ENCODE data around the gene ARHGAP25. TPM values are rescaled to one million over a fixed set of nuclear protein-coding genes. Genes with fewer than 3 reads are reported as not detected.

ARHGAP25 gene, protein sequence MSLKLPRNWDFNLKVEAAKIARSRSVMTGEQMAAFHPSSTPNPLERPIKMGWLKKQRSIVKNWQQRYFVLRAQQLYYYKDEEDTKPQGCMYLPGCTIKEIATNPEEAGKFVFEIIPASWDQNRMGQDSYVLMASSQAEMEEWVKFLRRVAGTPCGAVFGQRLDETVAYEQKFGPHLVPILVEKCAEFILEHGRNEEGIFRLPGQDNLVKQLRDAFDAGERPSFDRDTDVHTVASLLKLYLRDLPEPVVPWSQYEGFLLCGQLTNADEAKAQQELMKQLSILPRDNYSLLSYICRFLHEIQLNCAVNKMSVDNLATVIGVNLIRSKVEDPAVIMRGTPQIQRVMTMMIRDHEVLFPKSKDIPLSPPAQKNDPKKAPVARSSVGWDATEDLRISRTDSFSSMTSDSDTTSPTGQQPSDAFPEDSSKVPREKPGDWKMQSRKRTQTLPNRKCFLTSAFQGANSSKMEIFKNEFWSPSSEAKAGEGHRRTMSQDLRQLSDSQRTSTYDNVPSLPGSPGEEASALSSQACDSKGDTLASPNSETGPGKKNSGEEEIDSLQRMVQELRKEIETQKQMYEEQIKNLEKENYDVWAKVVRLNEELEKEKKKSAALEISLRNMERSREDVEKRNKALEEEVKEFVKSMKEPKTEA
- total RNA-seq (10 to 100 TPM in 1 of 10 donors, 1 to 10 TPM in 9; 2.7 to 17.3 (median 5.2) TPM), polyA plus RNA-seq (1 to 10 TPM; 2.6 to 6.8 TPM)
- long read RNA-seq, donor 1, transcript ARHGAP25-203 (10 exons, 2,939 nt), result major isoform, 9 of 13 reads
- long read RNA-seq, donor 1, partial matches to known transcripts, result 1 of 13 reads
- long read RNA-seq, donor 1, other reads (novel, unspliced or antisense), result 3 of 13 reads
- long read RNA-seq, donor 2, partial matches to known transcripts, result 2 of 13 reads
- long read RNA-seq, donor 2, other reads (novel, unspliced or antisense), result 6 of 13 reads
- long read RNA-seq, donor 3, transcript ARHGAP25-203 (10 exons, 2,939 nt), result major isoform, 12 of 16 reads
- long read RNA-seq, donor 3, partial matches to known transcripts, result 1 of 16 reads
- long read RNA-seq, donor 3, other reads (novel, unspliced or antisense), result 3 of 16 reads

GRCh38 chr2:68734688-68735525 lies at the start of gene ARHGAP25:
Gene ARHGAP25 (plus strand): TSS chr2:68734811. CDS start chr2:68735200, 389 bp downstream.
- peak in 1 of 2 donors; percentile 22 for DNase-seq
- Histone ChIP-seq H3K27me3 (no peaks in the 10 kb centered on the region), H3K4me1 (peaks cover 0 to 54% (median 0%) of the 10 kb centered on the region in 9 donors), H3K9me3 (no peaks in the 10 kb centered on the region), H3K4me3 (peak within 1 kb of the TSS in 6 of 10 donors; percentile 14 to 58 (median 26)), H3K27ac (peak within 1 kb of the TSS in 4 of 10 donors; percentile 25 to 94 (median 48)), H3K36me3 (no peaks in the 10 kb centered on the region)
- ATAC-seq, result peak in 7 of 8 donors; percentile 25 to 60 (median 48)
- TF ChIP-seq, protein P1, sequence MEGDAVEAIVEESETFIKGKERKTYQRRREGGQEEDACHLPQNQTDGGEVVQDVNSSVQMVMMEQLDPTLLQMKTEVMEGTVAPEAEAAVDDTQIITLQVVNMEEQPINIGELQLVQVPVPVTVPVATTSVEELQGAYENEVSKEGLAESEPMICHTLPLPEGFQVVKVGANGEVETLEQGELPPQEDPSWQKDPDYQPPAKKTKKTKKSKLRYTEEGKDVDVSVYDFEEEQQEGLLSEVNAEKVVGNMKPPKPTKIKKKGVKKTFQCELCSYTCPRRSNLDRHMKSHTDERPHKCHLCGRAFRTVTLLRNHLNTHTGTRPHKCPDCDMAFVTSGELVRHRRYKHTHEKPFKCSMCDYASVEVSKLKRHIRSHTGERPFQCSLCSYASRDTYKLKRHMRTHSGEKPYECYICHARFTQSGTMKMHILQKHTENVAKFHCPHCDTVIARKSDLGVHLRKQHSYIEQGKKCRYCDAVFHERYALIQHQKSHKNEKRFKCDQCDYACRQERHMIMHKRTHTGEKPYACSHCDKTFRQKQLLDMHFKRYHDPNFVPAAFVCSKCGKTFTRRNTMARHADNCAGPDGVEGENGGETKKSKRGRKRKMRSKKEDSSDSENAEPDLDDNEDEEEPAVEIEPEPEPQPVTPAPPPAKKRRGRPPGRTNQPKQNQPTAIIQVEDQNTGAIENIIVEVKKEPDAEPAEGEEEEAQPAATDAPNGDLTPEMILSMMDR (IDR thresholded peaks at IDR 0.05), result no peak
- WGBS, 2 donors, result 77 to 83% methylated on average over 12 of the region's 12 CpGs
- intact Hi-C loops (cut with DNase I), result no loop called here

DNA sequence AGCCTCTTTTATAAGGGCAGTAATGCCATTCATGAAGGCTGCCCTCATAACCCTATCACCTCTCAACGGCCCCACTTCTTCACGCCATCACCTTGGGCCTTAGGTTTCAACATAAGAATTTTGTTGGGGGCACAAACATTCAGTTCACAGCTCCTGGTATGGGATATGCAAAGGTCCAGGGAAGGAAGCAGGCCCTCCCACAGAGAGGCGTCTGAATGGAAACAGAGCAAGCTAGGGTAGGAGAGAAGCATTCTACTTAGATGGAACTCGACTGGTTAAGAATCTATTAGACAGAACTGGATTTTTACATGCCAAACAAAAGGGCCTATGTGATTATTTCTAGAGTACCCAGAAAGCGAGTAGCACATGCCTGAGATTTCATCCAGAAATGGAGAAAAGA lies 48.4 kb upstream of the ARHGAP25 start:
- ATAC-seq, result no peak
- Histone ChIP-seq H3K4me1 (peaks cover 0 to 20% (median 0%) of the 10 kb centered on the region in 9 donors), H3K36me3 (no peaks in the 10 kb centered on the region), H3K27me3 (no peaks in the 10 kb centered on the region), H3K9me3 (no peaks in the 10 kb centered on the region), H3K27ac (no peak overlapping the region), H3K4me3 (no peak overlapping the region)
- WGBS, 2 donors, result 76 to 77% methylated on average over 5 of the region's 5 CpGs
- intact Hi-C loops (cut with DNase I), result no loop called here
- TF ChIP-seq, protein P1 (IDR thresholded peaks at IDR 0.05), result no peak
- no peak for DNase-seq

DNA sequence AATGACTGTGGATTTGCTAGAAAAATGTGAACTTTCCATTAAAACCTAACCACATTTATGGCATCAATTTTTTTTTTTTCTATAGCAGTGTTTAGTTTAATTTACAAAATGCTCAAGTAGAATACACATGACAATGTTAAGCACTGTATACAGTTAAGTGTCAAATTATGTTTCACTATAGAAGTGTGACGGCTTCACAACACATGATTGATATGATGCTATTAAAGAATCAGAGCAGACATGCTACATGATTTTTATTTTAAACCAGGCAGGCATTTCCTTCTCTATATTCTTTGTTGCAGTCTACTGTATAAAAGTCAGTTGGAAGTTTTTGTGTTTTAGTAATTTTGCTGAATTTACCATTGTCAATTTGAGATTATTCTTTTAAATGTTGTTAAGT lies 47.6 kb upstream of the ARHGAP25 start:
- ATAC-seq, result no peak

More for the DNA sequence above, 47.6 kb upstream of the ARHGAP25 start:
- whole genome bisulfite sequencing, 2 donors, result 93 to 94% methylated on average over 1 of the region's 1 CpG
- no peaks in the 10 kb centered on the region for H3K27me3 ChIP-seq
- TF ChIP-seq, protein P1 (IDR thresholded peaks at IDR 0.05), result no peak
- peaks cover 0 to 20% (median 0%) of the 10 kb centered on the region in 9 donors for H3K4me1 ChIP-seq
- no peak overlapping the region for H3K27ac ChIP-seq
- no peaks in the 10 kb centered on the region for H3K36me3 ChIP-seq
- no peak overlapping the region for H3K4me3 ChIP-seq
- no peaks in the 10 kb centered on the region for H3K9me3 ChIP-seq
- no peak for DNase-seq
- intact Hi-C loops (cut with DNase I), result no loop called here
